GM19025 (cell line): ENCODE data around the gene SPSB1.

Source experiments
- ATAC-seq: cut with Tn5 transposase; IDR thresholded peaks from one replicate; pipeline ENCODE4 v1.9.1; 2021; ENCODE audit warnings: mild to moderate bottlenecking, low read depth, moderate library complexity; ENCODE audit not compliant: unreplicated experiment

Gene SPSB1

GRCh38 chr1:9278585-9279153 is 14.0 kb upstream of the SPSB1 start:
- ATAC-seq = no peak

DNA sequence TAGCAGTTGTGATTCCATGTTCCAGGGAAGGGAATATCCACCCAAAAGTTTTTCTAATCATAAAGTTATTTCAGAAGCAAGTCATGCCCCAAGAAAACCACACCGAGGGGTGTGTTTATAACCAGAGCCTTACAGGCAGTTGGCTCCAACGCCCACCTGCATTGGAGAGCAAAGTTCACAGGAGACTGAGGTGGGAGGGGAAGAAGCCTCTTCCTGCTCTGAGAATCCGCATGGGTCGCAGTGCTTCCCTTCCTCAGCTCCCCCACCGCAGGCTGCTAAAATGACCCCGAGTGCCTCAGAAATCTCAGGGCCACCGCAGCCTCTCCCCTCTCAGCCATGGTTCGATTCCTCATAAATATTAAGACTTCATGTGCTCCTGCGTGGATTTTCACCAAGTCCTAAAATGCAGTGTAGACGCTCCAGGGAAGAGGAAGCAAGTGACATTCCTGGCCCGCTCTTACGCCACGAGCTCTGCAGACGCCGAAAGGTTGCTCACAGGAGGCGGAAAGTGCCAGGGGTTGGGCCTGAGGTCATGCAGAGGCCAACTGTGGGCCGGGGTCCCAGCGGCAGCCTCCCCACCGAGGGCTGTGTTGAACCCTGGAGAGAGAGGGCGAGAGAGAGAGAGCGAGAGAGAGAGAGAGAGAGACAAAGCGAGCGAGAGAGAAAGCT is 13.4 kb upstream of the SPSB1 start:
- ATAC-seq = no peak

- ATAC-seq = no peak
Measured at GRCh38 chr1:9280015-9280860, 12.5 kb upstream of the SPSB1 start.

DNA sequence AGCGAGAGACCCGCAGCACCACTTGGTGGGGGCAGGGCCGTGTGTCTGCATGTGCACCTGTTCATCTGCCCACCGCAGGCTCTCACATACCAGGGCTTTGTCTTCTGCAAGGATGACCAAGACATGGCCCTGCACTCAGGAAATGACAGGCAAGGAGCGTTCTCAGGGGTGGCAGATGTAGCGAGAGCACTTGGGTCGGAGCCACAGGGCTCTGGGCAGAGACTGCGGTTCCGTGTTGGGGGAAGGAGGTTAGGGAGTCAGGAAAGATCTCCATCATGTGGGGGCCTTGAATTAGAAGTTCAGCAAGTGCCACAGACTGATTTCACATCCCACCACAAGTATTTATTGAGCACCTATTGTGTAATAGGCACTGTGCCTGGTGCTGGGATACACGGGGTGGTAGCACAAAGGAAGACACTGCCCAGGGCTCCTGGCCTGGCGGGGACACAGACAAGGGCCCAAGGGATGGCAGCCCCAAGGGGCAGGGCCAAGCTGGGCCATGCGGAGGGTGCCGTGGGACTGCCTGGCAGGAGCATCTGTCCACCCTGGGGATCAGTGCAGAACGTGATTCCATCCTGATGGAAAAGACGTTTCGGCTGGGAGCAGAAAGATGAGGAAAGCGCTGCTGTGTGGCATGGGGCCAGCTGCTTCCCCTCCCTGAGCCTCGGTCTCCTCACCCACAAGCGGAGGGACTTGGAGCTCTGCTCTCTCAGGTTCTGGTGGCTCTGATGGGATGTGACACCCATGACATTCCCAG is 11.4 kb upstream of the SPSB1 start:
- no peak for ATAC-seq

DNA sequence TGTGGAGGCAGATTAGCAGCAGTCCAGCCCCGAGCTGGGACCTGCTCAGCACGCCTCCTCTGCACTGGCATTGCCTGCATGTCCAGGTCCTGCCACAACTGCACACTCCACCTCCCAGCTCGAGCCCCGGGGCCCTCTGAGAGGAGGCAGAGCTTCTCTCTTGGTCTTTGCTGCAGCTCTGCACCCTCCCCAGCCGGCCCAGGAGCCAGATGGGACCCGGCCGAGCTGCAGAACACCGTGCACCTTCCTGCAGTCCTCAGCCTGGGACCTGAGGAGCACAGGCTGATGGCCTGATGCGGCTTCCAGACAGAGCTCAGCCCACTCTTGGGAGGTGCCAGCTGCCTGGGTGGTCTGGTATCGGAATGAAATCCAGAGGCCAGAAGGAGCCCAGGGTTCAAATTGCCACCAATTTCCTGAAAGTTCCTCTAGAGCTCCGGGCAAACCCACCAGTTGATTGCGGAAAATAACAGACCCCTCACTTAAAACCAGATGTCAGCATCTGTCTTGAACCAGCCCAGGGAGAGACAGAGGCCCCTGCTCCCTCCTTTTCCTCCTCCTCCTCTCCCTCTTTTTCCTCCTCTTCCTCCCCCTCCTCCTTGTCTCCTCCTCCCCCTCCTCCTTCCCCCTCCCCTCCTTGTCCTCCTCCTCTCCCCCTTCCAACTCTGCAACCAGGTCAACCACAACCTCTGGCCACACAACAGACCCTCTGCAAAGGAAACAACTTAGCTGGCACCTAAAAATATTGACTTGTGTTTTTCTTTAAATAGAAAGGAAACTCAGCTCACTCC is 10.6 kb upstream of the SPSB1 start:
- no peak for ATAC-seq

DNA sequence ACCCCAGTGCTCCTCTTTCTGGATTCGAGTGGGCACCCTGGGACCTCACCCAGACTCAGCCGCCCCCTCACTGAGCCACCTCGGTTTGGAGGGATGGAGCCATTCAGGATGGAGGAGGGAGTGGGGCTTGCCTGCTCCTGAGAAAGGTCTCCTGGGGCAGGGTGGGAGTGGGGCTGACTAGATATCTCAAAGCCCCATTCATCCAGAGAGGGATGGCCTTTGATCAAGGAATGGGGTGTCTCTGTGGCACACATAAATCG is 10.1 kb upstream of the SPSB1 start:
- no peak for ATAC-seq

GRCh38 chr1:9284061-9284460 is 8.6 kb upstream of the SPSB1 start:
- ATAC-seq = no peak

GRCh38 chr1:9286556-9286955 is 6.1 kb upstream of the SPSB1 start:
- no peak for ATAC-seq

DNA sequence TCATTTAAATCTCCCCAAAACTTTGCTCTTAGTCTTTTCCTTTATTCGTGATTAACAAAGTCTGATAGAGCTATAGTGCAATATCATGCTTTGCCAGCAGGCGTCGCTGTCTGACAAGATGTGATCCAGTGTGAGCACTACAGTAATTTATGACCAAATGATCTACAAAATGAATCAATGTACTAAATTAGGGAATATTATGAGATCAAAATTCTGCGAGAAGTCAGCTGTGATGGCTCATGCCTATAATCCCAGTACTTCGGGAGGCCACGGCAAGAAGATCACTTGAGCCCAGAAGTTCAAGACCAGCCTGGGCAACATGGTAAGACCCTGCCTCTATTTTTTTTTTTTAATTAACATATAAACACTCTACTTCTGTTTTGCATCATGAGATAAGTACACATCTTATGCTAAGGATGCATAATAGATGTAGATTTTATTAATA is 3.6 kb upstream of the SPSB1 start:
- no peak for ATAC-seq

GRCh38 chr1:9289711-9290485 is 2.8 kb upstream of the SPSB1 start:
- ATAC-seq = no peak

DNA sequence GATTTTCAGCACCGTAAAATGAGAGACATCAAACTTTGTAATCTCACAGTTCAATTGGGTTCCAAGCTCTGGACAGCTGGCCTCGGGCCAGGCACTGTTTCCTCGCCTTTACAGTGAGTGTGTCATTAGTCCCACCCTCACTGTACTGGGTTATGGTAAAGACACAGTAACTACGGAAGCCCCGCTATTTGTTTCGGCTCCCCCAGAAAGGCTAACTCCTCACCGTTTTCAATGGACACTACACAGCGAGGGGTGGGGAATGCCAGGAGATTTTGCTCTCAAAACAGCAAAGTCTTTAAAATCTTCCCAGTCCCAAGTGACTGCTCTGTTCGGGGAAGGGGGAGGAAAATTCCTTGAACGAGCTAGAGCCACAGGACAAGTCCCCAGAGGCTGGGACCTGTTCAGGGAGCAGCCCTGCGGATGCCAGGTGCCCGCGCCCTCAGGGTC is 757 bp upstream of the SPSB1 start:
- no peak for ATAC-seq

- ATAC-seq = no peak
Measured at GRCh38 chr1:9293241-9293532, 493 bp downstream of the SPSB1 start.

DNA sequence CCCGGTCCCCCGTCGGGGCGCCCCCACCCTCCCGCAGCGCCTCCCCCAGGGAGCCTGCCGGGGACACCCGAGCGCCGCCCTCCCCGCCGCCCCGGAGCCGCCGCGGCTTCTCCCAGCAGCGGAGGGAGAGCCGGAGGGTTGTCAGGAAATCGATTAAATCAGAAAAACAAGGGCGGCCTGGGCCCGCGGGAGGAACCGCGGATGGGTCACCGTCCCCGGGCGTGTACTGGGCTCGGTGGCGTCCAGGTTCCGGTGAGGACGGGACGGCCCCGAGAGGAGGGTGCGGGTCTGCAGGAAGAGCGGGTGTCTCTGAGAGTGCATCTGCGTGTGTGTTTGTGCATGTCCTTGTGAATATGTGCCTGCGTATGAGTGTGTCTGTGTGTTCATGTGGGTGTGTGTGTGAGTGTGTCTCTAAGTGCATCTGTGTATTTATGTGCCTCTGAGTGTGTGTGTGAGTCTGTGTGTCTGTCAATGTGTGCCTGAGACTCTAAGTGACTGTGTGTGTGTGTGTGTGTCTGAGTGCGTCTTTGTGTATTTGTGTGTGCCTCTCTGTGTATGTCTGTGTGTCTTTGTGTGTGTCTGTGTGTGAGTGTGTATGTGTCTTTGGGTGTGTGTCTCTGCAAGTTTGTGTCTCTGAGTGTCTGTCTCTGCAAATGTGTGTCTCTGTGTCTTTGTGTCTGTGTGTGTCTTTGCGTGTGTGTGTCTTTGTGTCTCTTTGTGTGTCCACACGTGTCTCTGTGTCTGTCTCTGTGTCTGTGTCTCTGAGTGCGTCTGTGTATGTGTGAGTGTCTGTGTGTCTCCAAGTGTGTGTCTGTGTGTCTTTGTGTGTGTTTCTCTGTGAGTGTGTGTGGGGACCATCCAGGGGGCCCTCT is 1.1 kb downstream of the SPSB1 start:
- ATAC-seq = no peak

DNA sequence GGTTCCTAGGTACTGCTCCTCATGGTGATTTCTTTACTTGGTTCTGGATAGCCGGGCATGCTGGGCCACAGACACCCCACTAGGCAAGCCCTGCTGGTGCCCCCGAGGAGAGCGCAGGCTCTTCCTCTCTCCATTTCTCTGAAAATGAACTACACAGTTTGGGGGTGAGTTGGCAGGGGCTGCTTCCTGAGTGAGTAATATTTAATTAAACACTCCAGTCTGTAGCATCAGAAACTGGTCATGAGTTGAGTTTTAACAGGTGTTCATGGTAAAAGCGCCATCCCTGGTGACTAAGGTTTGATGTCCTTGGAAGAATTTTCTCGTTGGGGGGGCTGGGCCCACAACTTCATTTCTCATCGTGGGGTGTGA is 1.7 kb downstream of the SPSB1 start:
- ATAC-seq = no peak

DNA sequence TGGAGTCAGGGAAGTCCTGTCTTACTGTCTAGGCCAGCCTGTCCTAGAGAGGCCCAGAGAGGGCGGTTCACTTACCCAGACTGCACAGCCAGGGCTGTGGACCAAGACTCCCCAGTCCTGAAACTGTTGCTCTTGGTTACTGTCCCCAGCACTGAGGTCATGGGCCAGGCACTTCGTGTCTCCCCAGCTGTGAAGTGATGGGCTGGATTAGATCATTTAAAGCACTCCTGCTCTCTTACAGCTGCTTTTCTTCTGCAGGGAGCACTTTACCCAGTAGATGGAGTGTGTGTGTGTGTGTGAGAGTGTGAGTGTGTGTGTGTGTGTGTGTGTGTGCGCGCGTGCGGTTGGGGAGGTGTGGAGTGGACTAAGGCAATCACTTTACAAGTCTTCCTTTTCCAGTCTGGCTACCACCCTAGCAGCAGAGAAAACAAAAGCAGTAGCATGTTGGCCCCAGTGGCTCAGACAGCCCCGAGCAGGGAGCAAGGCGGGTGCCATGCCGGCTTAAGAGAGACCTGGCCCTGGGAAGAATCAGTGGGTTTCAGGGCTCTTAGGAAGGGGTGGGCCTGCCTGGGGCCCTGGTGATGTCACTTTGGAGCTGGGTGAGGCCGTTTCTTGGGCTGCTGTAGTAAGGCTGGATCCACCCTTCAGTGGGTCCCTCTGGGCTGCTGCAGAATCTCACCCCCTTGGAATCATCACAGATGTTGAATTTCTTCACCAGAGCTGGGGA is 2.4 kb downstream of the SPSB1 start:
- no peak for ATAC-seq

DNA sequence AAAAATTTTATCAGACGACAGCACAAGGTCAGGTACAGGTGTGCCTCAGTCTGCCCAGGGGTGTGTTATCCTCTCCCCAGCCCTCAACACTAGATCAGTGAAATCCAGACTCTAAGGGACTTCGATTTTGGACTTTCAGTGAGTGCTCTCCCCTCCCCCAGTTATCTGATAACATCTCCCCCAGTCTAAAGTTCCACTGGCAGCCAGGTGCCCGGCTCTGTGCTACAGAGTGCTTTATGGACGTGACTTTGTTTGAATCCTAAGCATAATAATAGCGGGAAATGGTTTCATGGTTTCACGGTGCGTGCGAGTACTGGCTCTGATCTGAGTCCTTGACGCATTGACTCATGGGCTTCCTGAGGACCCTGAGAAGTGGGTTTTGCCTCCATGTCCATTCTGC is 3.2 kb downstream of the SPSB1 start:
- no peak for ATAC-seq

DNA sequence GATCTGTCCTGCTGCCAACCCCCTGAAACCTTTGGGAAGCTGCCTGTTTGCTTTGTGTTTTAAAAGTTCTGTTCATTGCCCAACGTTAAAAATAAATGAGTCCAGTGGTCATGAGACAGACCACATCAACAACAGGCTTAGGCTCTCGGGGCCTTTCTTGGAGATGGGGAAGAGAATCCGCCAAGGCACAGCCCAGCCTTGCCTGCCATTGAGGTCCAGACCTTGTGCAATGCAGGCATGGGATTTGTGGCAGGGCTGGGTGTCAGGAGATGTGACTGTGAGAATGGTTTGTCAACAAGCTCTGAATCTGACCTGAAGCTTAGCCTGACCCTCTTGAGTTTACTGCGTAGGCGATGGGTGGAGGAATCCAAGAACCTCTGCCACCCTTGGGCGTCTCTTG is 4.2 kb downstream of the SPSB1 start:
- ATAC-seq = no peak

DNA sequence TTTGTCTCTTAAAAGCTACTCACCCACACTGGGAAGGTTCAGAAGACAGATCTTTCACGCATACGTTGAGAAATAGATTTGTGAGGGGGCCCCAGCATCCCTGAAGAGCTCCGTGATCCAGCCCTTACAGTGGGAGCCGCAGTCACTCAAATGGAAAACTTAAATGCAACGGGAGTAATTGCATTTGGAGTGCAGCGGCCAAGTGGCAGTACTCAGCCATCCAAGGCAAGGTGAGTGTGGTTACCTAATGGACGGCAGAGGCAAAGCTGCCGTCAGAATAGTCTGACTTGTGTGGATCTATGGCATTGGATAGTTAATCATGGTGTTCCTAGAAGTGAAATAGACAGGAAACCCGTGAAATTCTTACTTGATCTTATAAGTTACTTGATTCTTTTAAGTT is 5.1 kb downstream of the SPSB1 start:
- ATAC-seq = no peak
